Keratinocyte (primary cell): ENCODE data around the gene UPB1. TPM values are rescaled to one million over a fixed set of nuclear protein-coding genes. Genes with fewer than 3 reads are reported as not detected.

Source experiments
- DNase-seq: peaks from one replicate; pipeline ENCODE4 v3.0.0-alpha.2; 2011; ENCODE audit warnings: low read depth, missing footprints, low spot score
- FAIRE-seq: peaks from 2 replicates; lab custom pipeline; 2011; peaks lifted over from hg19 to GRCh38; lab: Jason Lieb, UNC
- H2AFZ ChIP-seq: 2 replicates; pipeline ENCODE4 v1.6.0; 2012; ENCODE audit warnings: low read length, control low read depth, inconsistent platforms; ENCODE audit not compliant: control insufficient read depth
- H3K27ac ChIP-seq: 2 replicates; pipeline ENCODE4 v1.5.1; 2011; ENCODE audit warnings: low read length; ENCODE audit not compliant: control insufficient read depth, insufficient read depth
- H3K27me3 ChIP-seq: 3 replicates; pipeline ENCODE4 v1.6.0; 2011; ENCODE audit warnings: low read length; ENCODE audit not compliant: control insufficient read depth, insufficient read depth; ENCODE audit errors: extremely low read depth
- H3K36me3 ChIP-seq, 2 experiments: 2 replicates in 1 of 2; 3 replicates in 1 of 2; pipeline ENCODE4 v1.5.1; 2011; ENCODE audit warnings: low read length in 2 of 2, mild to moderate bottlenecking in 1 of 2; ENCODE audit not compliant: control insufficient read depth in 2 of 2, insufficient read depth in 2 of 2; ENCODE audit errors: extremely low read depth in 1 of 2
- H3K4me1 ChIP-seq: 3 replicates; pipeline ENCODE4 v1.5.1; 2011; ENCODE audit warnings: low read length; ENCODE audit not compliant: control insufficient read depth, insufficient read depth; ENCODE audit errors: extremely low read depth
- H3K4me2 ChIP-seq: 3 replicates; pipeline ENCODE4 v1.6.0; 2011; ENCODE audit warnings: low read depth, low read length; ENCODE audit not compliant: control insufficient read depth, insufficient read depth; ENCODE audit errors: extremely low read depth
- H3K4me3 ChIP-seq, 3 experiments: fragments of 200-600 bp in 1 of 3; sonication (generic) in 1 of 3; 2 replicates in 2 of 3; 3 replicates in 1 of 3; pipeline ENCODE4 v1.5.1; 2011 to 2016; ENCODE audit warnings: low read length in 3 of 3, mild to moderate bottlenecking in 3 of 3, control low read depth in 2 of 3, inconsistent platforms in 1 of 3, low read depth in 1 of 3, mixed read lengths in 1 of 3, mixed run types in 1 of 3, moderate library complexity in 1 of 3; ENCODE audit not compliant: control insufficient read depth in 2 of 3, insufficient read depth in 2 of 3; ENCODE audit errors: extremely low read depth in 1 of 3
- H3K79me2 ChIP-seq: 2 replicates; pipeline ENCODE4 v1.6.0; 2012; ENCODE audit warnings: low read length; ENCODE audit not compliant: control insufficient read depth, insufficient read depth
- H3K9ac ChIP-seq: 3 replicates; pipeline ENCODE4 v1.6.0; 2011; ENCODE audit warnings: low read length; ENCODE audit not compliant: control insufficient read depth, insufficient read depth; ENCODE audit errors: extremely low read depth
- H3K9me1 ChIP-seq: 3 replicates; pipeline ENCODE4 v1.6.0; 2011; ENCODE audit warnings: low read length; ENCODE audit not compliant: control insufficient read depth, insufficient read depth; ENCODE audit errors: extremely low read depth
- H3K9me3 ChIP-seq: 2 replicates; pipeline ENCODE4 v1.5.1; 2012; ENCODE audit warnings: low read depth, low read length; ENCODE audit not compliant: control insufficient read depth
- H4K20me1 ChIP-seq: 3 replicates; pipeline ENCODE4 v1.6.0; 2011; ENCODE audit warnings: low read length; ENCODE audit not compliant: control insufficient read depth, insufficient read depth; ENCODE audit errors: extremely low read depth
- EZH2 ChIP-seq: IDR thresholded peaks from one replicate; pipeline ENCODE4 v1.6.1; 2012; ENCODE audit warnings: inconsistent platforms, mild to moderate bottlenecking, low read length, moderate library complexity
- dilution Hi-C: fragments of 300-500 bp; cut with MboI; formaldehyde crosslinking; loops from one replicate; pipeline ENCODE4 v1.7.0; 2020; ENCODE audit warnings: low sequenced_read_pairs; ENCODE audit not compliant: extremely low pct_ligation_motif_present
- polyA plus RNA-seq, 5 experiments: library from polyadenylated mRNA; depleted of rRNA in 3 of 5; stranded (reverse) in 3 of 5; stranded (forward) in 1 of 5; unstranded in 1 of 5; fragments of >200 nt; gene quantifications; 1 replicate in 1 of 5; 2 replicates in 3 of 5; 3 replicates in 1 of 5; pipeline versions ENCODE4 v1.2.1 to v1.2.3, GENCODE V29; 2011 to 2012; ENCODE audit warnings: missing spikeins in 2 of 5, low read depth in 1 of 5, low replicate concordance in 1 of 5
- TF ChIP-seq, protein P1 (sequence below), 3 experiments: IDR thresholded peaks in 1 of 3; conservative IDR thresholded peaks in 1 of 3; optimal IDR thresholded peaks in 1 of 3; 2 replicates in 2 of 3; 3 replicates in 1 of 3; pipeline versions ENCODE3 to v1.5.1; 2011; ENCODE audit warnings: low read length in 3 of 3, mild to moderate bottlenecking in 3 of 3, moderate library complexity in 2 of 3, control low read depth in 1 of 3, inconsistent platforms in 1 of 3; ENCODE audit not compliant: insufficient read depth in 2 of 3; ENCODE audit errors: extremely low read depth in 1 of 3

The UPB1 gene
- polyA plus RNA-seq, 1 donor (not counting 4 experiments of a cell fraction or from before 2014, with no cell fraction given) = not detected

- Histone ChIP-seq H3K36me3 (peaks cover 6 to 19% of the 10 kb centered on the region in 2 experiments), H3K4me2 (no peak overlapping the region), H3K27me3 (no peaks in the 10 kb centered on the region), H3K4me3 (no peak overlapping the region), H3K4me1 (peaks cover 34% of the 10 kb centered on the region), H3K79me2 (no peaks in the 10 kb centered on the region), H3K9me3 (no peaks in the 10 kb centered on the region), H2AFZ (no peak overlapping the region), H3K9ac (peak overlapping the region; percentile 10), H3K27ac (peak overlapping the region; percentile 52), H4K20me1 (no peaks in the 10 kb centered on the region), H3K9me1 (no peaks in the 10 kb centered on the region)
- DNase-seq (no peak), FAIRE-seq (no peak)
- TF ChIP-seq, protein P1, sequence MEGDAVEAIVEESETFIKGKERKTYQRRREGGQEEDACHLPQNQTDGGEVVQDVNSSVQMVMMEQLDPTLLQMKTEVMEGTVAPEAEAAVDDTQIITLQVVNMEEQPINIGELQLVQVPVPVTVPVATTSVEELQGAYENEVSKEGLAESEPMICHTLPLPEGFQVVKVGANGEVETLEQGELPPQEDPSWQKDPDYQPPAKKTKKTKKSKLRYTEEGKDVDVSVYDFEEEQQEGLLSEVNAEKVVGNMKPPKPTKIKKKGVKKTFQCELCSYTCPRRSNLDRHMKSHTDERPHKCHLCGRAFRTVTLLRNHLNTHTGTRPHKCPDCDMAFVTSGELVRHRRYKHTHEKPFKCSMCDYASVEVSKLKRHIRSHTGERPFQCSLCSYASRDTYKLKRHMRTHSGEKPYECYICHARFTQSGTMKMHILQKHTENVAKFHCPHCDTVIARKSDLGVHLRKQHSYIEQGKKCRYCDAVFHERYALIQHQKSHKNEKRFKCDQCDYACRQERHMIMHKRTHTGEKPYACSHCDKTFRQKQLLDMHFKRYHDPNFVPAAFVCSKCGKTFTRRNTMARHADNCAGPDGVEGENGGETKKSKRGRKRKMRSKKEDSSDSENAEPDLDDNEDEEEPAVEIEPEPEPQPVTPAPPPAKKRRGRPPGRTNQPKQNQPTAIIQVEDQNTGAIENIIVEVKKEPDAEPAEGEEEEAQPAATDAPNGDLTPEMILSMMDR (optimal IDR thresholded peaks at IDR 0.05 in 1 of 3, IDR thresholded peaks at IDR 0.05 in 1 of 3, conservative IDR thresholded peaks at IDR 0.05 in 1 of 3; ENCODE audit: extremely low read depth in 1 of 3, insufficient read depth in 2 of 3, low read length in 3 of 3) = no peak
- TF ChIP-seq EZH2 = no peak
- dilution Hi-C loops = no loop called here
Observed at GRCh38 chr22:24576778-24577177, 81.6 kb downstream of the UPB1 start.

Other genes starting within 250 kb of the UPB1 start
- 14.5 to 19.3 TPM (median 19.3 TPM) in 3 replicates for gene SPECC1L, start 224.5 kb upstream of the UPB1 start, polyA plus RNA-seq
- 0.09 to 0.37 TPM (median 0.20 TPM) in 3 replicates for gene ADORA2A, start 67.7 kb upstream of the UPB1 start, polyA plus RNA-seq
- gene GUCD1, start 59.8 kb downstream of the UPB1 start, polyA plus RNA-seq = 43.0 to 71.1 TPM (median 59.0 TPM) in 3 replicates
- gene SNRPD3, start 60.7 kb downstream of the UPB1 start, polyA plus RNA-seq = 133 to 275 TPM (median 135 TPM) in 3 replicates
- gene LRRC75B, start 97.7 kb downstream of the UPB1 start, polyA plus RNA-seq = 4.3 to 10.5 TPM (median 4.9 TPM) in 3 replicates
- 5.8 to 20.1 TPM (median 6.2 TPM) in 3 replicates for gene GGT1, start 107.9 kb downstream of the UPB1 start, polyA plus RNA-seq